Left lobe of liver (tissue), 2 donors: ENCODE measurements around the gene CCPG1. TPM values are rescaled to one million over a fixed set of nuclear protein-coding genes. Genes with fewer than 3 reads are reported as not detected.

Experiments
- ATAC-seq: fragments of 200-7000 bp; cut with Tn5 transposase; one replicate; pipeline ENCODE4 v1.9.1; 2020; ENCODE audit warnings: mild to moderate bottlenecking, moderate library complexity
- DNase-seq: peaks from one replicate; pipeline ENCODE4 v3.0.0-alpha.2; 2020; ENCODE audit warnings: low spot score
- total RNA-seq: library from RNA; stranded (reverse); gene quantifications from one replicate; pipeline ENCODE4 v1.2.1, GENCODE V29; 2021
- donor health status: DM: no; HTN: no; CAD: no; lungs with moderate emphysema.
- donor health status: DM: no; HTN: yes; CAD: no.

CCPG1 gene
- total RNA-seq, 1 donor from 2014 or later, result 60.2 TPM

DNA sequence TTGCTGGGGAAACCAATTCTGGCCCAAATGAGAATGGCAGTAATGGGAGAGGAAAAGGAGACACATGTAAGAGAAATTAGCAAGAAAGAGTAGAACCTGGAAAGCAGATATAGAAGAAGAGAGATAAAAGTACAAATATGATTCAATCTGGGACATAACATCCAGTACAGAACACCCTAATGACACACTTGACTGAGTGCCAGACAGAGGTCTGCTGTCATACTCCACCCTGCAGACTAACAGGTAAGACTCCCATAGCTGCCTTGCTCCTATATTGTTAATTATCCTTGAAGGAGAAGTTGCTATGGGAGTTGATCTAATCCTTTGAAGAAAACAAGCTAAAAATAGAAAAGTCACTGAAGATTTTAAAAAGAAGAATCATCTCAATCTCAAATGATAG lies 21.1 kb downstream of the CCPG1 start:
- no peak for ATAC-seq
- no peak for DNase-seq

DNA sequence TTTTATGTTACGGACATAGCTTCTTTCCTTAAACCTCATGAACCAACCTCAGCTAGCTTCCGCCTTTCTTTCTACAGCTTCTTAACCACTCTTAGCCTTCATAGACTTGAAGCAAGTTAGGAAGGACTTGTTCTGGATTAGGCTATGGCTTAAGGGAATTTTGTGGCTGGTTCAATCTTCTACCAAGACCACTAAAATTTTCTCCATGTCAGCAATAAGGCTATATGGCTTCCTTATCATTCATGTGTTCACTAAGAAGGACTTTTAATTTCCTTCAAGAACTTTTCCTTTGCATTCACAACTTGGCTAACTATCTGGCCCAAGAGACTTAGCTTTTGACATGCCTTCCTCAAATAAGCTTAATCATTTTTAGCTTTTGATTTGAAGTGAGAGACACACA lies 24.5 kb downstream of the CCPG1 start:
- no peak for DNase-seq
- ATAC-seq, result no peak

DNA sequence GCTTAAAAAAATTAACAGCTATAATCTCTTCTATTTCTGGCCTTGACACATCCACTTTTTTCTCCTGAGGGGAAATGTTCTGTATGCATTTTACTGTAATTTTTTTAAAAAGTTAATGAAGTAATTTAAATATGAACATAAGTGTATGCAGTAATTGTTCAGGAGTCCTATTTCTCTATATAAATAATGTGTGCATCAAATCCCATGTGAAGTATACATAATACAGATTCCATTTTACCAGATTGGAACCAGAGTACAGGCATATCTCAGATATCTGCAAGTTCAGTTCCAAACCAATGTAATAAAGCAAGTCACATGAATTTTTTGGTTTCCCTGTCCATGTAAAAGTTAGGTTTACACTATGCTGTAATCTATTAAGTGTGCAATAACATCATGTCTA lies 26.6 kb downstream of the CCPG1 start:
- no peak for ATAC-seq

DNA sequence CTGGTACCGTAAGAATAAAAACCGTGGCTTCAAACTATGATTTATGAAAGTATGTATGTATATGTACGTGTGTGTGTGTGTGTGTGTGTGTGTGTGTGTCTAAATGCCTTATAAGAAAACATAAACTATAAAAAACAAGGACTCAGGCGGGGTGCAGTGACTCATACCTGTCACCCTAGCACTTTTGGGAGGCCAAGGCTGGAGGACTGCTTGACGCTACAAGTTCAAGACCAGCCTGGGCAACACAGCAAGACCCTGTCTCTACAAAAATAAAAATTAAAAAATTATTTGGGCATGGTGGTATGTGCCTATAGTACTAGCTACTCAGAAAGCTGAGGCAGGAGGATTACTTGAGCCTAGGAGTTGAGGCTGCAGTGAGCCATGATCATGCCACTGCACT lies 29.1 kb downstream of the CCPG1 start:
- ATAC-seq (no peak), DNase-seq (no peak)

More for the DNA sequence above, 26.6 kb downstream of the CCPG1 start:
- DNase-seq, result no peak

DNA sequence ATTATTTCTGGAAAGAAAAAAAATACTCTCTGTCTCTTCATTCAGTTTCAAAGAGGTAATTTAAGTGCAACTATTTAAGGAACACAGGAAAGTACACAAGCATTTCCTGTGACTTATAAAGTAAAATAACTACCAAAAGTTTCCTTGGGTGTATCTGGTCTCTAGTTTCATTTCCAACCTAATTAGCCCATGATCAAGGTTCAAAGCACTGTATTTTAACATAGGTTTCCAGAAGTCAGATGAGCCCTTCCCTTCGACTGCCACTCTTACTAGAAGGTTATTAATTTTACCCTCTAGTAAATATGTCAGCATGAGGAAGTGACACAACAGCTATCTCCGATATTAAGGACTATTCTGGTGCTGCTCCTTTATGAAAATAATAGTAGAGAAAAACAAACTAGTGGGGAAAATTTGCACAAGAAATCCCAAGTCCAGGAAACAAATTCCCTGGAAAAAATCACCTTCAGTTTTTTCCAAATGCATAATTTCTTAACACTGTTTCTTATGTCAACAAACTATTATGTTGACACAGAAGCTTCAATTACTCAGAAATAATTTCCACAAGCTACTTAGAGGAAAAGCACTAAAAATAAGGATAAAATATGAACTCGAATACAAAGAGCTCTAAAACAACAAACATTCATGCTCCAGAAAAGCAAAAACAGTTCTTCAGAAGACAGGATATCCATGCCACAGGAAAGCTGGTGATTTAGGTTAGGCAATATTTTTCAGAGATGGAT lies 35.3 kb downstream of the CCPG1 start:
- DNase-seq (no peak), ATAC-seq (no peak)

DNA sequence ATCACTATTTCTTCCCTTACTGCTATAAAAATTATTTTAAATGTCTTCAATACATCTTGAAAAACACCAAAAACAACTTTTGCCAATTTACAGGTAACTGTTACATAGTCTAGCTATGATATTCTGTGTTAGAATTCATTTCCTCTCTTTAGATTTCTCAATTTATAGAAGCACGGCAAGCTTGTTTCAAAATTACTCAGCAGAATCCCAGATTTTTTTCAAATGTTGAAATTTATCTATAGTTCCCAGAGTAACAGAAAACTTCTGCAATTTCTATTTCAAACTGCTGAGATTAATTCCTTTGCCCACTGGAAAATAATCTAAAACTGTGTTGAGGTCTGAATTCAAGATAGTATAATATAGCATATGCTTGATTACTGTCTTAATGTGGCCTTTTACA lies 41.2 kb downstream of the CCPG1 start:
- ATAC-seq, result no peak
- DNase-seq, result no peak

- no peak for DNase-seq
- no peak for ATAC-seq
Measured at GRCh38 chr15:55362641-55363040, 45.5 kb downstream of the CCPG1 start.

DNA sequence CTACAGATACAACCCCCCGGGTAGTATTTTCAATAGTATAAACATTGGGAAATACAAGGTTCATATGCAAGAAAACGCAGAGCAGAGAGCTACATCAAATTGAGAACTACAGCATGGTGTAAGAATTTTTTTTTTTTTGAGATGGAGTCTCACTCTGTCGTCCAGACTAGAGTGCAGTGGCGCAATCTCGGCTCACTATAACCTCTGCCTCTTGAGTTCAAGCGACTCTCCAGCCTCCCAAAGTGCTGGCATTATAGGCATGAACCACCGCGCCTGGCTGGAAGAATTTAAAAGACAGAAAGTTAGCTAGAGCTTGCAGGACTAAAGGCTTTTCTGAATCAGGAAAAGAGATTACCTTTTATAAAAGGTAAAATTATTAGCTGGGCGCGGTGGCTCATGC lies 47.1 kb downstream of the CCPG1 start:
- ATAC-seq (no peak), DNase-seq (no peak)

DNA sequence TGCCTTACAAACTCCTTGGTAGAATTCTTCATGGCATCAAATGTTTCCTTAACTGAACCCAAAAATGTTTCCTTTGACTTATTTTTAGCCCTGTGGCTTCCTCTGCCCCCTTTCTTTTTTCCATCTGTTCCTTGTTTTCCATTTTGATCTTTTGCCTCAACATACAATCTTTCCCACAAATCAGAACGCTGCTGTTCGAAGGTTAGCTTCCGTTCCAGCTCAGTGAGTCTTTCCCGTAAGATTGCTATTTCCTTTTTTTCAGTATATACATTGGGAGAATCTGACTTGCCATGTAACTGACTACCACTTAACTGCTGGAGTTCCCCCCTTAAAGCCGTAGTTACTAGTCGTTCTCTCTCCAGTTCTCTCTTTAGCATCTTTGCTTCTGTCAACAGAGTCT lies 47.9 kb downstream of the CCPG1 start:
- ATAC-seq (no peak), DNase-seq (no peak)

DNA sequence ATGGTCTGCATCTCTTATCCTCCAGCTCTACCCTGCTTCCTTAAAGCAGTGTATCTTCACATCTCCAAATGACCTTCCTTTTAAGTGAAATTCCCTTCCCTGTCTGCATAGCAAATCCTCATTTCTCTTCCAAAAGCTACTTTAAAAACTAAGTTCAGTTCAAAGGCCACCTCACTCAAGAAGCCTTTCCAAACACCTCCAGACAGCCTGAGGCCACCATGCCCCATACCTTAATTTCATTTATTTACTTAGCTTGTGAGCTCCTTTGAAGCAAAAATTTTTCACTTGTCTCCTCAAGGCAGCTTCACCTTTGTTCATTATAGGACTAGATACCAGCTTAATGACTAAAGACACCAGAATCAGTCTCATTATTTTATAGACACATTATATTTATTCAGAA lies 49.7 kb downstream of the CCPG1 start:
- ATAC-seq (no peak), DNase-seq (no peak)

- no peak for ATAC-seq
- no peak for DNase-seq
Measured at GRCh38 chr15:55357774-55358173, 50.4 kb downstream of the CCPG1 start.

DNA sequence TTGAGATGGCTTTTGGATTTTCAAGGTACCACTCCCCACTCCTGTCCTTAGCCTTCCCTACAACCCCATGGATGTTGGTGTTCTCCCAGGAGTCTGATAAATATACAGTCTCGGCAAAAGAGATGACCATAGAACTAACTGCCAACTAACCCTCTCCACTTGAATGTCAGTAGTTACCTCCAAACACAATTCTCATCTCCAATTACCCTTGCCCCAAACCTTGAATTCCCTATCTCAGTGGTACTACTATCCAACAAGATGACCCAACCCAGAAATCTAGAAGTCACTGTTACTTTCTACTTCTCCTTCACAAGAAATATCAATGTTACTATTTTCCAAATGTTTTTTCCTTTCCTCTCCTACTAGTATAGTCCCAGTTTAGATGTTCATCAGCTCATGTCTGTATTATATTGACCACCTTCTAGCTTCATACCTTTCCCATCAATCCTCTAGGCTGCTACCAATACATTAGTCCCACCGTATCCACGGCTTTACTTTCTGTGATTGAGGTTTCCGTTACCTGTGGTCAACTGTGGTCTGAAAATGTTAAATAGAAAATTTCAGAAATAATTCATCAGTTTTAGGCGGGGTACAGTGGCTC lies 51.1 kb downstream of the CCPG1 start:
- DNase-seq (no peak), ATAC-seq (no peak)

DNA sequence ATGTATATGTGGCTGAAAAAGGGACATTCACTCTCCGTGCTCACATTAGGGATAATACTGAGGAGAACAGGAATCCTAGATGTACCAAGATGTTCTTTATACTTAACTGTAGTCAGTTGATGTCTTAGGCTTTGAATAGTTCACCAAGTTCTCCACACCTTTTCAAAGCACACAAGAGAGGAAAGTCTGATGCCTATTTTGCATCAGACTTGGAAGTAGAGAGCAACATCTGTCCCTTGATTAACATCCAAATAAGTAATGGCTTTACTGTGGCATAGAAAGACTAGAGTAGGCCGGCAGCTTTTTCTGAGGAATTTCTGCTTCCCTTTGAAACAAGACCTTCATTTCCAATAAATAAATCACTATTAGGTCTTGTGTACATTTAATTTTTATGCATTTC lies 55.1 kb downstream of the CCPG1 start:
- DNase-seq, result no peak

DNA sequence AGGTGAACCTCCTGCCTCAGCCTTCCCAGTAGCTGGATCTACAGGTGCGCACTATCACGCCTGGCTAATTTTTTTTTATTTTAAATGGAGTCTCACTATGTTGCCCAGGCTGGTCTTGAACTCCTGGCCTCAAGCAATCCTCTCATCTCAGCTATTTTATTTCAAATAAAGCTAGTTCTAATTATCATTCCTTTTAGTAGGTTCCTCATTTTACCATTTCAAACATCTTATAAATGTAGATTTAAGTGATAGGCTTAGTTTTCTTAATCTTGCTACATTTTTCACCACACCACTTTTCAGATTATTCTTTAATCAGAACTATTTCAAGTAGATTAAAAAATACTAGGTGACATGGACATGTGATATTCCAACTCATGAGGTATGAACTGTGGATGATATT lies 58.9 kb downstream of the CCPG1 start:
- DNase-seq (no peak), ATAC-seq (no peak)

More for the DNA sequence above, 55.1 kb downstream of the CCPG1 start:
- ATAC-seq, result no peak

DNA sequence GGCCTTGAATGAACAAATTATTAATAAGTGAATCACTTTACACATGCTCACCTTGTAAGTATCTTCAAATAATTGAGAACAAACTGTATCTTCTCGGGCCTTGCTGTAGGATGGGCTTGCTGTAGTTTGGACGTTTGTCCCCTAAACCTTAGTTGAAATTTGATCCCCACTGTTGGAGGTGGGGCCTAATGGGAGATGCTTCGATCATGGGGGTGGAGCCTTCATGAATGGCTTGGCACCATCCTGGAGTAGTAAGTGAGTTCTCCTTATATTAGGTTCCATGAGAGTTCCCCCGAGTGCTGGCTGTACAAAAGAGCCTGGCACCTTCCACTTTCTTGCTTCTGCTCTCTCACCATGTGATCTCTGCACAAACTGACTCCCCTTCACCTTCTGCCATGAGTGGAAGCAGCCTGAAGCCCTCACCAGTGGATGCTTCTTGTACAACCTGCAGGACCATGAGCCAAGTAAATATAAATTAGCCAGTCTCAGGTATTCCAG lies 59.8 kb downstream of the CCPG1 start:
- DNase-seq (no peak), ATAC-seq (no peak)

GRCh38 chr15:55344206-55344605 lies 64.0 kb downstream of the CCPG1 start:
- DNase-seq (no peak), ATAC-seq (peak; percentile 11)

DNA sequence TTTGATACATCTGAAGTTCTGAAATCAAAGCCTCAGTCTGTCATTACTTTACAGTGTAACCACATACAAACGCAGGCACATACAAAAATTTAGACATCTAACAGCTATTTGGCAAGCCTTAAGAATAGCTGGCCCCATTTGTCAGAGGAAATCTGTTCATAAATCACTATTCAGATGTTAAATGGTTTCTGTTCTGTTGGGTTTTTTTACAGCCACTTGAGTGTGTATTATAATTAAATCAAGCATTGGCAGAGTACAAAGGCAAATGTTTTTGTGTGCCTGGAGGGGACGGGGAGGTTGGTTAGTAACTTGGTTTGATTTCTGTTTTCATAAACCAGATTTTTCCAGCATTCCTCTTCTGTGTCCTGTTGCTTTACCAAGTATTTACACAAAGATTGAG lies 65.0 kb downstream of the CCPG1 start:
- ATAC-seq (no peak), DNase-seq (no peak)

- ATAC-seq, result peak; percentile 62
Measured at GRCh38 chr15:55337160-55337559, 71.0 kb downstream of the CCPG1 start.

DNA sequence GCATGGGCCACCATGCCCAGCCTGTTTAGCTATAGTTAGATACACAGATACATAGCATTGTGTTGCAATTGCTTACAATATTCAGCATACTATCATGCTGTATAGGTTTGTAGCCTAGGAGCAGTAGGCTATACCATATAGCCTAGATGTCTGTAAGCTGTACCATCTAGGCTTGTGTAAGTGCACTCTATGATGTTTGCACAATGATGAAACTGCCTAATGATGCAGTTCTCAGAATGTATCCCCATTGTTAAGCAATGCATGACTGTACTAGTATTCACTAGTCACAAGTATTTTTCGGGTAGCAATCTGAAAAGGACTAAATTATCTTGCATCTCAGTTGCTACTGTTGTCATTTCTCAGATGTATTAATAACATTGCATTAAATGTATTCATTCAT lies 73.2 kb downstream of the CCPG1 start:
- DNase-seq (no peak), ATAC-seq (no peak)

More at GRCh38 chr15:55337160-55337559, 71.0 kb downstream of the CCPG1 start:
- DNase-seq, result no peak

- no peak for ATAC-seq
- no peak for DNase-seq
Measured at GRCh38 chr15:55334371-55334770, 73.8 kb downstream of the CCPG1 start.

DNA sequence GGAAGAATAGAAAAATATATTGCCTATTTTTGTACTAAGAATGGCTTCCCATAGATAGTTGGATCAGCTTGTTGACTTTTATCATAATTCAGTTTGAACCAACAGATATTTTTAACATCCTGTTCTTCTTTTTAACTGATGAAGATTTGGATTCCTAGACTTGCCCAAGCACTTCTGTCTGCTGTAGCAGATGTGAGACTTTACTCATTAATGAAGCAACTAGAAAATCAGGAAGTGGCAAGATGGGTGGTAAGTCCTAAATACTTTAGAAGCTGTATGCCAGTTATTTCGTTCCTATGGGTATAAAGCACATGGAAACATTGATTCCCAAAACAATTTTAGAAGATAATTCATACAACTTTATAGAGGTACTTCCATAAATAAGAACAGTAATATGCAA lies 80.8 kb downstream of the CCPG1 start:
- ATAC-seq (no peak), DNase-seq (no peak)

GRCh38 chr15:55322467-55322866 lies 85.7 kb downstream of the CCPG1 start:
- ATAC-seq, result no peak

DNA sequence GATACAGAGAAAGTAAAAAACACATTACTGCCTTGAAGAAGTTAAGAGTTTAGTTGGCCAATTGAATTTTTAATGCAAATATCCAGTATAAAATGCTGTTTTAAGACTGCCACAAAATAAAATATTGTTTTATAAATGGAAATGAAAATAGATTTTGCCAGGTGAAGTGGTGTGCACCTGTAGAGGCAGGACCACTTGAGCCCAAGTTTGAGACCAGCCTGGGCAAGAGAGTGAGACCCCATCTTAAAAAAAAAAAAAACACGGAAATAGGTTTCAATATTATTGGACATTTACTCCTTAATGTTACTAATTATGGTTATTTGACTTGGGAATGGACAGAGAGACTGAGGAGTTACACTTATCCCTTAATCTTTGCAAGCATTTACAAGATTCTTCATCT lies 87.2 kb downstream of the CCPG1 start:
- DNase-seq (no peak), ATAC-seq (no peak)

More at GRCh38 chr15:55322467-55322866, 85.7 kb downstream of the CCPG1 start:
- DNase-seq, result no peak
